ENCODE data around the gene CHRDL1. TPM values are rescaled to one million over a fixed set of nuclear protein-coding genes. Genes with fewer than 3 reads are reported as not detected.

The CHRDL1 gene
- 100 to 1,000 TPM; 102 to 404 (median 210) TPM for total RNA-seq

DNA sequence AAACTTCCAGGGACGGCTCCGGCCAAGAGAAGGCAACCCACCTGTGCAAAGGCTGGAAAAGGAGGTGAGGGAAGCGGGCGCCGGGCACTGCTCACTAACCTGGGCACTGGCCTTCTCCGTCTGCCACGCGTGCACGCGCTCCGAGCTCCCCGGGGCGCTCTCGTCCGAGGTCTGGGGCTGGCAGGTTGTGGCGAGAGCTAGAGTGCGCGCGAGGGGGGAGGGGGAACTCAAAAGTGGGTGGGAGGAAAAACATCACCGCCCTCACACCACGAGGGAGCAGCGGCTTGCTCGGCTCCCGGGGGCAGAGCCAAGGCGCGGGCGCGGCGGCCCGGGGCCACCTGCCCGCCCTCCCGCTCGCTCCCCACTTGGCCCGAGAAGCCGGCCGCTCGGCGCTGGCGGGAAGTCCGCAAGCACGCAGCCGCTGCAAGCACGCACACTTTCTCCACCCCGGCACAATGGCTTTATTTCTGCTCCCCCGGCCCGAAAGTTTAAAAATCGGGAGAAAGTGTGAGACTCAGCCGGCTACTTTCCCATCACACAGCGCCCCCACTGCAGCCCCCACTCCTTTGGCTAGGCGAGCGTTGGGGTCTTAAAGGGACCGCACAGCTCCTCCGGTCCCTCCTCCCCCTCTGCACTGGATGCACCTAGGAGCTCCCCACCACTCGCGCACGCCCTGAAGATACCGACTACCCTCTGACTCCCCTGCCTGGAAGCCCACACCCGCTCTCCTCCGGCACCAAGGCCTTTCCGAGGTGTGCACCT, at the start of gene CHRDL1:
CHRDL1 (minus strand) TSS at position 173 of the 762 bp plus-strand sequence. CDS start 3,636 bp downstream, outside the sequence.
- TF ChIP-seq CTCF (IDR thresholded peaks at IDR 0.05; ENCODE audit: low read depth): no peak

- TF ChIP-seq CTCF (IDR thresholded peaks at IDR 0.05; ENCODE audit: low read depth): no peak
These were observed 41.4 kb upstream of the CHRDL1 start for GRCh38 chrX:110836982-110837381.

DNA sequence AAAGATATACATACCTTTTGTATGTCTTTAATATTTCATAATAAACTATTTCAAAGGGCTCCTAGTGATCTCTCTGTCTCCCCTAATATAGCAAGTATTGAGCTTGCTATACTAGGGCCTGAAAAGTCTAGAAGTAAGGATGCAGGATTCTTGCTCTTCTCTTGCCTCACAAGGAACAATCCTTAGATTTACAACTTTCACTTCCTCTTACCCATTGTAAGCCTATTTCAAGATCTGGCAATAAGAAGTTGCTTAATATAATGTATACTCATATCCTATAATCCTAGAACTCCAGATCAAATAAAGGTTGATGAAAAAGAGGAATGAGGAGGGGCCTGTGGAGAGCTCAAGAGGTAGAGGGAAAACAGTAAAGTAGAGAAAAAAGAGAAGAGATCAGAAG, 40.8 kb upstream of the CHRDL1 start:
- no peak for TF ChIP-seq CTCF (IDR thresholded peaks at IDR 0.05; ENCODE audit: low read depth)

- TF ChIP-seq CTCF (IDR thresholded peaks at IDR 0.05; ENCODE audit: low read depth): no peak
These were observed 40.4 kb upstream of the CHRDL1 start for GRCh38 chrX:110836001-110836400.

- no peak for TF ChIP-seq CTCF (IDR thresholded peaks at IDR 0.05; ENCODE audit: low read depth)
These were observed 30.4 kb upstream of the CHRDL1 start for GRCh38 chrX:110825972-110826371.

- TF ChIP-seq CTCF (IDR thresholded peaks at IDR 0.05; ENCODE audit: low read depth): no peak
These were observed 10.5 kb upstream of the CHRDL1 start for GRCh38 chrX:110806145-110806544.

- TF ChIP-seq CTCF (IDR thresholded peaks at IDR 0.05; ENCODE audit: low read depth): no peak
These were observed 9.7 kb upstream of the CHRDL1 start for GRCh38 chrX:110805303-110805702.
